Activated CD4-positive, alpha-beta T cell treated with anti-CD3 and anti-CD28 coated beads, Interleukin-2, amount 50 U/mL, for 4 hours (primary cell): Measurements from ENCODE around the gene ASXL1.
"Not testable (repeated sequence)": the region's sequence is repeated elsewhere in the genome, so short reads cannot be mapped to it uniquely, and the experiment has no call there.

Experiments used
- DNase-seq, 2 experiments: peaks; one replicate each; pipeline ENCODE4 v3.0.0-alpha.2; 2020

ASXL1 gene

DNA sequence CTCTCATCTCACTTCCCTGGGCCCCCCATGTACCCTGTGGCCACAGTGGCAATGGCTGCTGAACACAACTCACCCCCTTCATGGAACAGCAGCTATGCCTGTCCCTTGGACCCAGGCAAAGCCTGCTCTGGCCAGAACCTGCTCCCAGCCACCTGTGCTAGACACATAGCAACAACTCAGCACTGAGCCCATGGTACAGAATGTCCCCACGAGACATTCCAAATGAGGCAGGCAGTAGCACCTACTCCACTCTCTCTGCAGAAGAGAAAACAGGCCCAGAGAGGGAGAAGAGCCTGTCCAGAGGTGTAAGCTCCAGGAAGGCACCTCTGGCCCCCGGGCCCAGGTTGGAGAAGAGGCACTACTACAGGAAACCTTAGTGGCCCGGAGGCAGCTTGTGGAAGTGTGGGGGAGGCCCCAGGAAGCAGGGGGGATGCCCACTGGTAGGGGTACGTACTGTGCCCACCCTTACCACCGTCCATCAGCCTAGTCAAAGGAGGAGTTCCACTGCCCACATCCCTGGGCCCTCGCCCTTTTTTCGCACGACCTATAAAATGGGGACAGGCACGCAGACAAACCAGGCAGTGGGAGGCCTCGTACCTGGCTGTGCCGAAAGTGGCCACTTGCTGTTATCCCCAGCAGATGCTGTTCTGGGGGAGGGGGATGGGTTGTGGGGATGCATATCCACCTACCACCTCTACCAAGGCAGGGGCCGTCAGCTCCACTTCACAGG is 97.2 kb downstream of the ASXL1 start:
- no peak for DNase-seq

DNA sequence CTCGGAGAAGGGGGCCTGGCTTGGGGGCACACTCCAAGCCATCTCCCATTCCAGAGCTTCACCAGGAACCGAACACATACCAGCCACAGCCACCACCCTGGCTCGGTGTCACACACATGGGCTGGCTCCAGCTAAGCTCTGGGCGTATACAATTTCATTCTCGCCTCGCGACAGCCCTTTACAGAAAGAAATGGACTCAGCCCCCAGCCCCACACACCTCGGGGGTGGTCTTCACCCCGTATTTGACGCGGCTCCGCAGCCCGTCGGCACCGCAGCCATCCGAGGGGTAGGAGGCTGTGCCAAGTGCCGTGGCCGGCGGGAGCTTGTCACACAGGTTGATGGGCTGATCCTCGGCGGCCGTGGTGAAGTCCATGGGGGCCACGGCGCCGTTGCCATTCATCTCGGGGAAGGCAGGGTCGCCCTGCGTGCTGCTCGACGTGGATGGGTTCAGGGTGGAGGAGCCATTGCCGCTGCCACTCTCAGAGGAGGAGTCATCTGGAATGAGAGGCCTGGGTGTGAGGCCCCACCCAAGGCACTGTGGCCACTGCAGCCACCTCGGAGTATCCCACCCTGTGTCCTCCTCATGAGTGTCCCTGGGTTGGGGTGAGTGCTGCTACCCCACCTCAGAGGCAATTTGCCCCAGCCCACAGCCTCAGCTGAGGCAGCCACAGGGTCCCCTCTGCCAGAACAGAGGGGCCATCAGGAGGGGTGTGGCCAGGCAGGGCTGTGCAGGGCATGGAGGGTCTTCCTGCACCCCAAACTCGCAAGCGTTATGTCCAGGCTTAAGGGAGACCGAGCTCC is 98.0 kb downstream of the ASXL1 start:
- no peak for DNase-seq

DNA sequence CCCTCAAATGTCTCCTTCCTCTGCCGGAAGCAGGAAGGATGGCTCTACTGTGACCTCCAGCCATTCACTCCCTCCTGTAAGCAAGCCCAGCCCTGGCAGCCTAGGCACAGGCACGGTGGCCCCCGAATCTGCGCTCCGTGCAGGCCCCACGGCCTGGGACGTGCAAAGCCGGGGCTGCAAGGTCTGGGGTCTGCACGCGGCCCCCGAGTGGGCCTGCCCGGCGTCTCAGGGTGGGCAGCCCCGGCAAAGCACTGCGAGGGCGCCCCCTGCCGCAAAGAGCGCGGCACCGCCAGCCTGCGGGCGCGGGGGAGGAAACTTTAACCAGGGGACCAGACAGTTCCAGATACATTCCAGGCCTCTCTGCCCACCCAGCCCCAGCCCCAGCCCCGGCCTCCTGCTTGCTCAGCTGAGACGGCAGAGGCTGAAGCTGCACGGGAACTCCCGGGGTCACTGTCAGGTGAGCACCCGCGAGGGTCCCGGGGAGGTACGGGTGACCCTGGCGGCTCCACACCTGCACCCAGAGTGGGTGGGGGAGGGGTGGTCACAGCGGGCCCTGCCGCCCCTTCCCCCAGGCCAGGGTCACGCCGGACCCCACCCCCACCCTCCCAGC is 98.8 kb downstream of the ASXL1 start:
- DNase-seq: no peak

DNA sequence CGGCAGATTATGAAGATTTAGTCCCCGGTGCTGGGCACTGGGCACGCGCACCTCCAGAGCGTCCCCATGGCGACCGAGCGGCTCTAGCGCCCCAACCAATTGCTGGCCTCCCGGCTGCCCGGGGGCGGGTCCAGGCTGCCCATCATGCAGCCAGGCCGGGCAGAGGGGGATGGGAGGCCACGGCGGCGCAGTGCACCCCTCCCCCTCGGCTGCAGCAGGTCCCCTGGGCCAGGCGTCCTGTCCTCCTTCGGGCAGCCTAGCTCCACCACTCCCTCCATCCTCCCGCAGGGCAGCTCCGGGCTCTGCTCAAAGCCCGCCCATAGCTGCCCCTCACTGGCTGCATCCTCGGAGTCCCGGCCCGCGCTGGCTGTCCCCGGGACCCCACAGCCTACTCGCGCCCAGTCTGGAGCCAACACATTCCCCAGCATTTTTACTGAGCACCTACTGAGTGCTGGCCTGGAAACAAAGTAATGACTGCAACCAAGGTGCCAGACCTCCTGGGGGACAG is 99.4 kb downstream of the ASXL1 start:
- DNase-seq: no peak

DNA sequence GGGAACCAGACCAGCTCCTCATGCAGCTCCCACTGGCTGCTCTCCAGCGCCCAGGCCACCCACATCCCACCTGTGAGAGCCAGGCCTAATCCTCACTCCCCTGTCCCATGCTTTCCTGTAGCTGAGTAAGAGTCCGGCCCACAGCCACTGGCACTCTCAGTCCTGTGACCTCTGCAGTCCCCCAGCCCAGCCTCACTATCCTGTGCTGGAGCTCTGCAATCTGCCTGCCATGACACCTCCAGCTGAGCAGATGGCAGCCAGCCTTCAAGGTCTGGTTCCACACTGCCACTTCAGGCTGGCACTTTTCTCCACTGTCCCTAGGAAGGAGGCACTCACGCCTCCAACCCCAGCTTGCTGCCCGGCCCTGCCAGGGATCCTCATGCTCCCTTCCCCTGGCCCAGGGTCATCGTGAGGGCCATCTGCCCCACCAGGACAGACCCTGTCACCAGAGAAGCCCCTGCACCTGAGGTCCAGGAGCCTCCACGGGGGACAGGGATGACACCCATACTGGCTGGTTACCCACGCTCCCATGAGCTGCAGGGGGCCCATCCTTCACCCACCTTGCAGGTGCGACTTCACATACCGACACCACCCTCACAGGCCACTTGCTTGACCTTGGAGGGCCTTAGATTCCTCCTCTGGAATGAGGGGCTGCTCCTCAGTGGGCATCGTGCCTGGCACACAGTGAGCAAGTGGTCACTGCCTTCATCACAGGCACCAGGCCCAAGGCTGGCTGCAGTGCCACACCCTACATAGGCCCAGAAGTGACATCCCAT is 100.1 kb downstream of the ASXL1 start:
- no peak for DNase-seq

DNA sequence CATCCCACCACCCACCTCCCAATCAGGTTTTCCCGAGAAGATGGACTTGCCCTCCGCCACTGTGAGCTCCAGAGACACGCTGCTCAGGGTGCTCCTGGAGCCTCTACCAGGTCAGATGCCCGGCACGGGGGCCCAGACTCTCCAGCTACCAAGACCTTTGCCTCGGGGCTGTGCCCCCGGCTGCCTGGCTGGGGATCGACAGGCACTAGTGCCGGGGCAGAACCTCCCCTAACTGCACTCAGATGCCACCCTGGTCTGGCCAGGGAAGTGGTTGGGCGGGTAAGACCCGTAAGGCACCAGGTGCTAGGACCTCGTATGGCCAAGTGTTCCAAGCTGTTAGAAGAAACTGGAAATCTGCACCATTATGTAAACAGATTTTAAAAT is 100.7 kb downstream of the ASXL1 start:
- DNase-seq: no peak

DNA sequence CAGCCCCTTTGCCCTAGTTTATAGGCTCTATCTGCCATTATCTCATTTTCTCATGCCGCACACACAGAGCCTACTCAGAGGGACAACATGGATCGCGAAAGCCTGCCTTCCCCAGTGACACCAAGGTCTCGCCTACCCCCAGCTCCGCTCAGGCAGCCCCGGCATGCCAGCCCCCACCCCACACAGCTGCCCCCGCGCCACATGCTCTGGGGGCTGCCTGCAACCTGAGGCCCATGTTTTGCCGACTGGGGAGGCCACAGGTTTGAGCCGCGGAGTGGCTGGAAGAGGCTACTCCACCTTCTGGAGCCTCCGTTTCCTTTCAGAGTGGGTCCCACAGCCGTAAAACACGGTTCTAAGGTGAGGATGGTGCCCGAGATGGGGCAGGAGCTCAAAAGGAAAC is 102.1 kb downstream of the ASXL1 start:
- no peak for DNase-seq

DNA sequence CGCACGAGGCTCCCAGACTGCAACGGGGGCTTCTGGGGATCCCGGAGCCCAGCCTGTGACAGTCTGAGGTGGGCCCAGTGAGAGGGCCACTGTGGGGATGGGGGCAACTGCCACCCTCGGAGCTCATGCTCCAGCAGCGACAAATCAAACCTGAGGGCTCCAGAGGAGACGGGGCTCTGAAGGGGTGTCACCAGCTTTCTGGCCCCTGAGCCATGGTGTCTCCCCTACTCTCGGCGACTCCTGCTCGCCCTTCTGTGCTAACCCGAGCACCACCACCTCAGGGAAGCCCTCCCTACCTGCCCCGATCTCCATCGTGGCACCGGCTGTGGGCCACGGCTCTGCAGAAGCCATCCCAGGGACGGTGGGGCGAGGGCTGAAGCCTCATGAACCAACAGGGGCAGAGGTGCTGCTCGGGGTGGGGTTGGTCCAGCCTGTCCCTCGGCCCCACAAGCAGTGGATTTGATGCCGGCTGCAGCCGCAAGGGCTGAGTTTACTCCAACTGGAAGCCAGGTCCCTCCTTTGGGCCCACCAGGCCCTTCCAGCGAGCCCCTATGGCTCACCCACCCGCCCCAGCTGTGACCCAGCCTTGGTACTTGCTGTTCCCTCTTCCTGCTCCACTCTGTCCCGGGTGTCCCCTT is 102.7 kb downstream of the ASXL1 start:
- no peak for DNase-seq

DNA sequence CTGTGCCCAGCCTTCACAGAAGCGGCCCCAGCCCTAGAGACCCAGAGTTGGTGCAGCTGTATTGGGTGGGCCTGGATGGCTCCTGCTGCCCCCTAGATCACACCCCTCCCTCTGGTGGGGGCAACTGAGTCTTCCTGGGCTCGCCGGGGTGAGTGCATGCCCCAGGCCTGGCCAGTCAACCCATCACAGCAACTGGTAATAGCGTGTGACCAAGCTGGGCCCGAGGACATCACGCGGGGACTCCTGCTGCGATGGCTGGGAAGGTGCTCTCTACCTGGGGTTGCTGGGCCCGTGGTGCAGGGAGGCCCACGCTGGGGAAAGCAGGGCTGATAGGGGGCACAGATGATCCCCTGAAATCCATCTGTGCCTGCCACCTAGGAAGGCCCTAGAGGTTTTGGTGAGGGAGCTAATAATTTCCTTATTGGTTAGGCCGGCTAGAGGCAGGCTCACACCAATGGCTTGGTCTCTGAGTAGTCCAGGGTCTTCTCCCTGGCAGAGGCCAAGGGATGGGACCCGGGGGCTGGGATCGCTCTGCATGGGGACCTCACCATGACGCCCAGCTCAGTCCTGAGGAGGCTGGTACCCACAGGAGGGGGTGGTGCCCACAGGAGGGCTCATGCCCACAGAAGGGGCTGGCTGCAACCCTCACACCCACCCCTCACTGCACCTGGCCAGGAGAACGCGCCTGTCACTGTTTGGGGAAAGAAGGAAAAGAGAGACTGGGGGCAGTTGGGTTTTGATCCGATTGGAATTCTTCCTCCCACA is 103.9 kb downstream of the ASXL1 start:
- DNase-seq: no peak

DNA sequence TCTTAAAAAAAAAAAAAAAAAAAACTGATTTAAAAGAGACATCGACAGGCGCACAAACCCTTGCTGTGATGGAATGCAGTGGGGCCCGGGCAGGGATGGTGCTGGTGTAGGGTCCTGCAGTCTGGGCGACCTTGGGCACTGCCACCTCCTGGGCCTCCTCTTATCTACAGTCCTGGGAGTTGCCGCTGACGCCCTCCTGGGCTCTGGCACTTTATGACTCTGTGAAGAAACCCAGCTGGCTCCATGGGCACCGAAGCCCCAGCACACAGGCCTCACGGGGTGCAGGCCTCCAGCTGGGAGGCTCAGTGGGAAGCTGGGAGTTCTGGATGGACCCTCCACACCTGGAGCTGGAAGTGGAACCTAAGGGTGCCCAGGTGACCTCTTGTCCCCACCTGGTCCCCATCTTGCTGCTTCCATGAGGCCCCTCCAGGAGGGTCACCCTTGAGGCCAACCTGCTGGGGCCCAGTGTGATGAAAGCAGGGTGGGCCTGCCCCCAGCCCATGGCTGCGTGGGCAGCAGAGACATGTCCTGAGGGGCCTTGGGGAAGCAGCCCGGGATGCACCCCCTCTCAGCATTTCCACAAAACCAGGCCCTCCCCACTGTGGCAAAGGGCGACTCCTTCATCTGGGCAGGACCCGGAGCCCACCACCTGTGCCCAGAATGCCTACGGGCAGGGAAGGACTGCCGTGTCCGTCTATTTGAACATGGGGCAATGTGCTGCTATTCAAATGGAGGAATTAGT is 104.9 kb downstream of the ASXL1 start:
- no peak for DNase-seq

DNA sequence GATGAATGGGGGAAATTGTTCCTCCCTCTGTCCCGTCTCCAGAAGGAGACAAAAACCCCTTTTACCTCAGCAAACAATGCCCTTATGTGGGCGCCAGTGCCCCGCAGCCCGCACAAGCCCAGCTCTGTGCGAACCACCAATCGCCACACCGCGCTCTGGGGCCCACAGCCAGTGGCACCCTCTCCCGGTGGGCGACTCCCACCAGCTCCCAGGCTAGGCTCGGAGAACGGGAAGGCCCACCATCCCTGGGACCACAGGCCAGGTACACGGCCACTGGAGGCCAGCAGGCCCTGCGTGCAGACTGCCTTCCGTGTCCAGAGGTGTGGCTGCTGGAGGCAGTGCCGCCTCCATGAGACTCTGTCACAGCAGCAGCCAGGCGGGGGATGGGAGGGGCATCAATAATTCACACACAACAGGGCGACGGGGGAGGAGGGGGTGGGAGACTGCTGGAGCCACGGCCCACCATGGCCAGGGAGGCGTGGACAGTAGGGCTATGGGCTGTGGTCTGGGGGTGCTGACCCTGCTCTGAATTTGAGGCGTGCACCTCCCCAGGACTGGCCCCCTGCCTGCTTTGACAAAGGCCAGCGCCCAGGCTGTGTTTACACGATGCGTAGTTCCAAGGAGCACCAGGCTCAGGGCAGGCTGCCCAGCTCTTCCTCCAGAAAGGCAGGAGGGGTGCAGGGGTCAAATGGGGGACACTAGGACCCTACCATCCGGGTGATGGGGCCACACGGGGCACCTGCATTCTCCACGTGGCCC is 105.7 kb downstream of the ASXL1 start:
- no peak for DNase-seq

DNA sequence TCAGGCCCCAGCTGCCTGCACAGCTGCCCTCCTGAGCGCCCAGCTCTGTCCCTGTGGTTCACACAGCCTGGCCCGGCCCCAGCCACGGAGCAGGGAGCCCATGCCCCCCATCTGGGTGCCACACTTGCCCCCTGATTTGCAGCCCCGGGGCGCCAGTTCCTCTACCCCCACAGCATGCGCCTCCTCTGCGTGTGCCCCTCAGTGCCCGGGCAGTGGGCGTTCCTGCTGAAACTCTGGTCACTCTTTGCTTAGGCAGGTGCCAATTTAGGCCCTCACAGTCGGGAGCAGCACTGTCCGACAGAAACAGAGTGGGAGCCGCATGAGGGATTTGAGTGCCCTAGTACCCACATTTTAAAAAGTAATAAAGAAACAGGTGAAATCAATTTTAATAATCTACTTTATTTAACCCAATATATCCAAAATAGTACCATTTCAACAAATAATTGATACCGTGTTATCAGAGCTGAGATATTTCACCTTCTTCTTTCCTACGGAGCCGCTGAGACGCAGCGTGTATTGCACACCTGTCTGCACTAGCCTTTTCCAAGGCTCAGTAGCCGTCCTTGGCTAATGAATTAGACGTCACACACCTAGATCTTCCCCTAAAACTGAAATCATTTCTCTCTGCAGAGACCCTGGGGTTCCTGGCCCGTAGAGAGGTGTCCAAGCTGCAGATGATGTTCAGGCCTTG is 106.4 kb downstream of the ASXL1 start:
- no peak for DNase-seq

GRCh38 chr20:32465092-32465900 is 107.2 kb downstream of the ASXL1 start:
- DNase-seq: no peak

GRCh38 chr20:32465901-32466675 is 108.0 kb downstream of the ASXL1 start:
- DNase-seq: not testable (repeated sequence)

DNA sequence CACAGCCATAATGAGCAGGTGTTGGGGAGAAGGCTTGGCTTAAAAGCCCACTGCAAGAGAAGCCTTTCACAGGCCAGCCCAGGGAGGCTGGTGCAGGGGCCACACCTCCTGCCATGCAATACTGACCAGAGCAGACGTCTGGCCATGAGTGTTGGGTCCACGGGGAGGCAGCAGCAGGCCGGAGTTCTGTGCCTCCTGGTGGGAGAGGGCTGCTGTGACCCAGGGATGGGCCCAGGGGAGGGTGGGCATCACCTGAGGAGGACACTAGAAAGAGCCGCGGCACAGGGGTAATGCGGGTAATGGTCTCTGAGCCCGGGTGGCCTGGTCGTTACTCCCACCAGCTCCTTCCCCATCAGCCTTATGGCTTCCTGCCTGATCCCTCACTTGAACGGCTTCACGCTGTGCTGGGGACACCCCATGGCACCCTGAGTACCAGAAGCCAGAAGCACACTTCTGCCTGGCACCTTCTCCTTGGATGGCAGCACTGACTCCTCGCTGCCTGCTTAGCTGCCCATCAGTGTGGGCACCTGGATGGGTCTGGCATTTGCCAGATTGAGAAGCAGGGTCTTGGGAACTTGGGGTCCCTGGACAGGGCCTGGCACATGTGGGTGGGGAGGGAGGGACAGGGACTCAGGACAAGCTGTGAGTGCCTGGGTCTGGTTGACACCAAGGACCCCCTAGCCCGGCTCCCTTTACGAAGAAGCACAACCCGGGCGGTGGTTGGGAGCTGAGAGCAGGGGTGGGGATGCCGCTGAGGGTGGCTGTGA is 108.8 kb downstream of the ASXL1 start:
- DNase-seq: no peak

GRCh38 chr20:32467506-32468312 is 109.6 kb downstream of the ASXL1 start:
- DNase-seq: no peak
